GM19397 (cell line): ENCODE data around the gene VPS33A.
"Not testable (repeated sequence)": the region's sequence is repeated elsewhere in the genome, so short reads cannot be mapped to it uniquely, and the experiment has no call there.

Experiments
- ATAC-seq: cut with Tn5 transposase; IDR thresholded peaks from one replicate; pipeline ENCODE4 v1.9.1; 2021; ENCODE audit warnings: mild to moderate bottlenecking, moderate library complexity; ENCODE audit not compliant: unreplicated experiment

VPS33A gene

DNA sequence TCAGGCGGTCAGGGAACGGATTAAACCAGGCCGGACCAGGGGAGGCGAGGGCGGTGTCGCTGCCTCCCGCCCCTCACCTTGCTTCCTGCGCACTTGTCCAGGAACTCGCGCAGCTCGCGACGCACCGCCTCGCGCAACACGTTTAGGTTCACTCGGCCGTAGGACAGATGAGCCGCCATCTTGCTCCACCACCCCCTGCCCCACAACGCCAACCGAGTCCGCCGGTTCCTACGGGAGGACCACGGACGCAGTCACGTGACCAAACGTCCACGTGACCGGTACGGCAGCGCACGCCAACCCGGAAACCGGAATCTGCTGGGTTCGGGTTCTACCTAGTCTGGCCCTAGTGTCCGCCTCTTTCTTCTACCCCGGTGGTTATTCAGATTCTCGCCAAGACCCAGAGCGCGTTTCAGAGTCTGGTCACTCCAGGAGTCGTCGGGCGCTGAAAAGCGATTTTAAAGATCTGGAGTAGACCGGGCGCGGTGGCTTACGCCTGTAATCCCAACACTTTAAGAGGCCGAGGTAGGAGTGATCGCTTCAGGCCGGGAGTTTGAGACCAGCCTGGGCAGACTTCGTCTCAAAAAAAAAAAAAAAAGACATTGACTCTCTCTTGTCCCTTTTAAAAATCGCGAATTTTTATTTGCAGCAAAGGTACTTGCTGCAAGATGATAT, at the start of gene VPS33A:
TSS of gene VPS33A (minus strand) at position 265 of the 672 bp plus-strand sequence. CDS start at position 179, 86 bp downstream.
- ATAC-seq: peak; percentile 95

DNA sequence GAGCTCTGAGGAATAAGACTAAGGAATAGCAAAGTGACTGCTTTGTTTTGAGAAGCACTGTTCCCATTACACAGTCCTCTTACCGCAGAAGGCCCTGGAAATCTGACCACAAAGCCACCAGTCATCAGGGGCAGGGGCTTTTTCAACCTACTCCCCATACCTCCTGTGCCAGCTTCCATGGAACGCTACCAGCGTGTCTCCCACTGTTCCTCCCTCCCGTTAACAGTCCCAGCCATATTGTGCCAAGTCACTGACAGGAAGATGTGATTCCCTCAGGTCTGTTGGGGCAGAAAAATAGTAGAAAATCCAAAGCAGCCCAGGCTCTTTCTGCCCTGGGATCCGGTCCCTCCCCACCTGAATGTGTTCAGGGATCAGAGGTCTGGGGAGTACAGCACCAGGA, 46.6 kb upstream of the VPS33A start:
- no peak for ATAC-seq

DNA sequence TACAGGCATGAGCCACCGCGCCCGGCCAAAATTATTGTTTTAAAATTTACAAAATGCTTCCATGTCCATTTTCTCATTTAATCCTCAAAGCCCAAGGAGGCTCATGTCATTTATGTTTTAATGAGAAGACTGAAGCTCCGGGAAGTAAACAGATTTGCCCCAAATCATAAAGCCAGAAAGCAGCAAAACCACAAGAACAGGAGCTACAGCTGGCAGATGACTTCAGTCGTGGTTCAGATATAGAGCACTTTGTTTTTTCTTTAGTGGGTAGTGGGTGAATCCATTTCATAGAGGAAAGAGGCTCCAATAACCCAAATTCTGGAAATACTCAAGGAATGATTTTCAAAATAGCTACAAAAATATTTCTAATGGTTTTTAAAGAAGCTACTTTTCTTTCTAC, 45.4 kb upstream of the VPS33A start:
- no peak for ATAC-seq

DNA sequence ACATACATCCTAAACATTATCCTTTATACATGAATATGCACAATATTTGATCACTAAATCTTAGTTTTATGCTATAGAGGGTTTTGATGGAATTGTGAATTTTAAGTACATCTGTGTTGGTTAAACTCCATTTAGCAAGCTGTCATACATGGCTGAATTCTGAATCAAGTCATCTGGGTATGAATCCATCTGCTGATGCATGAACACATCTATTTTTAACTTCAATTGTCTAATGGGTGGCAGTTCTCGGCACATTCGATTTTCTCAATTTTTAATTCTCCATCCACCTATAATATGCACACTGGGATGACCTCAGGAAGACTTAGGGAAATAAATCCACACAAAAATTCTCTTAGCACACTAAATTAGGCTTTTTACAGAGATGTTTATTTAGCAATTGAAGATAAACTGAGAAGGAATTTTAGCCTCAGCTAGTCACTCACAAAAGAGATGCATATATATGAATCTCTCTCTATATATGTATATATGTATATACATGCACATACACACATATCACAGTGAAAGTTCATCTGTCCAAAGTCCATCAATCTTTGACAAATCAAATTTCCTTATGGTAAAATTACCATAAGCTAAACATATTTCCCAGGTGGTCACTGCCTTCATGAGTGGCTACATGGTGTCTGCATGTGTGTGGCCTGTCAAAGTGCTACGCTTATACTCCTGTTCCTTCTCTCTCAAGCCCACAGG, 44.5 kb upstream of the VPS33A start:
- ATAC-seq: no peak

DNA sequence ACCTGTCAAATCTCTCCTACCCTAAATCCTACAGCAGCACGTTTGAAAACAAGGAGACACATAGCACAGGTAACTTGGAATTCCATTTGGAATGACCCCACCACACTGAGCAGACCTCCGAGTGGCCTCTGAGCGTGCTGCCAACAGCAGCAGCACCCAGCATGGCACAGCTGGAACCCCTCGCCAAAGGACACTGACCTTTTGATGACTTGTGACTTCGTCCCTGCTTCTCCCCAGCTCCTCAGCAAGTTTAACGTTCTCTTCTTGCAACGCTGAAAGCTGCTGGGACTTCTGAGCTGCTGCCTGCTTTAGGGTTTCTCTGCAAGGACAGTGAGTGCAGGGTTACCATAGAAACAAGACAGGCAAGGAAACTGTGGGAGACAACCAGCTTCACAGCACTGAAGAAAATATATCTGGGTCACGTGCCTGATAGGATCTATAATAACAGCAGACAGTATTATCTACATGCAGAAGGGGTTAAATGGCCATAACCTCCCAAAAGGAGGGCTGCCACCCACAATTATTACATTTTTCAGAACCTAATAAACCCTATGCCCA, 43.3 kb upstream of the VPS33A start:
- ATAC-seq: no peak

DNA sequence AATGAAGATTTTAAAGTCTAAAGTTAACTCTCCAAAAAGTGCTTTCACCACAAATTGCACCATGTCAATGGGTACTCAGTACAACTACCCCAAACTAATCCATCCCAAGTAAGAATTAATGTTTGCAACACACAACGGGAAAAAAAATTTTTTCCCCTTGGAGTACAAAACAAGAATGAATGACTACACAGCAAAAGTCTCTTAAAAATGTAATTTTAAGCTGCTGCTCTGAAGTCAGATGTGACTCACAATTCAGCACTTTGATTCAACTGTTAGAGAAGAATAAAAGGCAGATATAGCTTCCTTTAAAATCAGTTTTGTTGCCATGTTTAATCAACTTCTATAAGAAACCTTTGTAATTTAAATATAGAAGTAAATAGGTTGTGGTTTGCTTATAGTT, 42.5 kb upstream of the VPS33A start:
- ATAC-seq: no peak

DNA sequence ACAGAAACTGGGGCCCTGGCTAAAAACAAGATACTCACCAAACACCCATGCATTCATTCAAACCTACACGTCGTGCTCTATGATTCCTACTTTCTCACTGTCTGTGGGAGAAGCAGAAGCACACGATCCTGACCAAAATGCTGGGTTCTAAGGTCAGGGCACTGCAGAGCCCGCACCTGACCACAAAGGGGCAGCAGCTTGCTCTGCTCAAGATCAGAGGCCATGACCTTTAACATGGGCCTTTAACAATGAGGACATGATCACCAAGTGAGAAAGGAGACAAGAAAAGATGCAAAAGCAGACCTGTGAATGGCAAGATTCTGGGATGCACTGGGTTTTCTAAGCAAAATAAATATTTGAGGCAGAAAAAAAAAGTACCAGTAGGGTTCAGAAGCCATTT, 40.1 kb upstream of the VPS33A start:
- ATAC-seq: no peak

DNA sequence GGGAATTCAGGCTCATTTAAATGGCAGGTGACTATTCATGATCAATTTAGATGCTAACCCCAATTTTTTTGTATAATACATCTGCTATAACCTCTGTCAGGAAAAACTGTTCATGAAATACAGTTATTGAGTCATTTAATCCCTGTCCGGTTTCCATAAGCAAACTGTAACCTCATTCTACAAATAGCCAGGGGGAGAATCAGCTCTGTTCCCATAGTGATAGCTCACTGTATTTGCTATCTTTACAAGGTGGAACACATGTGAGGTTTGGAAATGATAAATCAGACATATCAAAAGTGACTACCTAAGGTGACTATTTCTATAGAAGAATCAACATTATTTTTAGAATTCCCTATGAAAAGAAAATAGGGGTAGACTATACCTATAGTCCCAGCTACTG, 38.6 kb upstream of the VPS33A start:
- ATAC-seq: no peak

DNA sequence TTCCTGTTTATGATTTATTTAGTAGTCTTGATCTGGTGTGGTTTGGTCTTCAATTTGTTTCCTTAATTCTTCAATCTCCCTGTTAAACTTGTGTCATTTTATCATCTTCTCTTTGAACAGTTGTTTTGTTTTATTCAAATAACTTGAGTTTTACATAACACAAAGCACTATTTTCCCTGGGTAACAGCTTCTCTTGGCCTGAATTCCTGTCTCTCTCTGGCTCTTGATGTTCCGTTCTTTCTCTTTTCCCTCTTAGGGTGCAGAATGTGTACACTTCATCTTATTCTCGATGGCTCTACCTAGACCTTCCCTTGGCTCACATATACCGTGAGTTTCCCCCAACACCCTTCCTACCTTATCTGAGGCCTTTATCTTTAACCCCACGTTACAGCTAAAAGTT, 36.8 kb upstream of the VPS33A start:
- ATAC-seq: no peak

DNA sequence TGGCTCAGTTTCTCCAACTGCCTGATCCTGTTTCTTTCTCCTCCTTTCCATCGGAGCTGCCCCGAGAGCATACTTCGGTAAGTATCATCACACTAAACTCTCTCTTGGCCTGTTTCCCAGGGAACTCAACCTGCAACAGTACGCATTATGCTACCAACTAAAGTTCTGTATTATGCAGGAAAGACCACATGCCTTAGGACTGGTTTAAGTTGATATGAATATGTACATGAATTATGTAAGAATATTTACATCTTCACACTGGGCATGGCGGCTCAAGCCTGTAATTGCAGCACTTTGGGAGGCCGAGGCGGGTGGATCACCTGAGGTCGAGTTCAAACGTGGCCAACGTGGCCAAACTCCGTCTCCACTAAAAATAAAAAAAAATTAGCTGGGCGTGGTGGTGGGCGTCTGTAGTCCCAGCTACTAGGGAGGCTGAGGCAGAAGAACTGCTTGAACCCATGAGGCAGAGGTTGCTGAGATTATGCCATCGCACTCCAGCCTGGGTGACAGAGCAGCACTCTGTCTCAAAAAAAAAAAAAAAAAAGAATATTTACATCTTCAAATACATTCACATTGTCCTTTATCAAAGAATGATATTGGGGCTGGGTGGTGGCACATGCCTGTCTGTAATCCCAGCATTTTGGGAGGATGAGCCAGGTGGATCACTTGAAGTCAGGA, 31.9 kb upstream of the VPS33A start:
- no peak for ATAC-seq

DNA sequence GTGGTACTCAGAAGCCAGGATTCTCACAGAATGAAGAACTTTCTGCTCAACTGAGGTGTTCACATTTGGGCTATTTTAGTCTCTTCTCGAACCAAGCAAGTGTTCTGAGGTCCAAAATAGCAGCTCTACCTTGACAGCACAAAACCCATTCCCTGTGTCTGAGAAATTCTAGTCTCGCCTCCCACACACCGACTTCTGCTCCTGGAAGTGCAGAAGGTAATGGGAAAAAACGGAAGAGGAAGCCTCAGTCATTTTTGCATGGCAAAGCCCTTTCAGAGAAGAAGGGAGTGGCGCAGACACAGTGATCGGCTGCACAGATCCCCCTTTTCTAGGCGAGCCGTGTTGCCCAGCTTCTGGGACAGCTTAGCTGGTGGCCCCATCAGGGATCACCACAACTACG, 31.2 kb upstream of the VPS33A start:
- no peak for ATAC-seq

DNA sequence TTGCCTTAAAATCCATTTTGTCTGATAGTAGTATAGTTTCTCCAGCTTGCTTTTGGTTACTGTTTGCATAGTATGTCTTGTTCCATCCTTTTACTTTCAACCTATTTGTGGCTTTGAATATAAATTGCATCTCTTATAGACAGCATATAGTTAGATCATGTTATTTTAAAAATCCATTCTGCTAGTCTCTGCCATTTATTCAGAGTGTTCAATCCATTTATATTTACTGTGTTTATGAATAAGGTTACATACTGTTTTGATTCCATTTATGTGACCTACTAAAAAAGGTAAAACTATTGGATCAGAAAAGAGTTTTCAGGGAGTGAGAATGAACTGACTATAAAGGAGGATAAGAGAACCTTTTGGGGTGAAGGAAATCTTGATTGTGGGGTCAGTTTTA, 29.6 kb upstream of the VPS33A start:
- no peak for ATAC-seq

DNA sequence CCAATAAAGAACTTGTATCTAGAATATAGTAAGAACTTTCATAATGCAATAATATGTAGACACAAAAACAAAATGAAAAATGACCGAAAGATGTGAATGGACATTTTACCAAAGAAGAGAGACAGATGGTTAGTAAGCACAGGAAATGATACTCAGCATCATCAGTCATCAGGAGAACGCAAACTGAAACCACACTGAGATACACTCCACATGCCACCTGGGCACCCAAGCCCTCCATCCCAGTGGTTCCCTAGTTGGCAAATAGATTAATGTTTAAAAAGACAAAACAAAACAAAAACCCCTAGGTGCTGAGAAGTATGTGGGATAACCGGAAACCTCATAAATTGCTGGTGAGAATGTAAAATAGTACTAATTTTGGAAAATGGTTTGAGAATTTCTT, 26.8 kb upstream of the VPS33A start:
- ATAC-seq: no peak

DNA sequence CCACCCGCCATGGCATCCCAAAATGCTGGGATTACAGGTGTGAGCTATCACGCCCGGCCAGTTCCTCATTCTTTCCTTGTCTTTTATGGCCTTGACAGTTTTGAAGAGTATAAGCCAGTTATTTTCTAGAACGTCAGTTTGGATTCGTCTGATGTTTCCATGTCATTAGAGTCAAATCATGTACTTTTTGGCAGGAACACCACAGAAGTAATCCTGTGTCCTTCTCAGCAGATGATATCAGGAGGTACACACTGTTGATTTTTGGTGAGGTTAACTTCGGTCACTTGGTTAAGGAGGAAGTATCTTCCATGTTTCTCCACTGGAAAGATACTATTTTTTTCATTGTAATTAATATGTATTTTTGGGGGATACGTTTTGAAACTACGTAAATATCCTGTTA, 25.1 kb upstream of the VPS33A start:
- no peak for ATAC-seq

DNA sequence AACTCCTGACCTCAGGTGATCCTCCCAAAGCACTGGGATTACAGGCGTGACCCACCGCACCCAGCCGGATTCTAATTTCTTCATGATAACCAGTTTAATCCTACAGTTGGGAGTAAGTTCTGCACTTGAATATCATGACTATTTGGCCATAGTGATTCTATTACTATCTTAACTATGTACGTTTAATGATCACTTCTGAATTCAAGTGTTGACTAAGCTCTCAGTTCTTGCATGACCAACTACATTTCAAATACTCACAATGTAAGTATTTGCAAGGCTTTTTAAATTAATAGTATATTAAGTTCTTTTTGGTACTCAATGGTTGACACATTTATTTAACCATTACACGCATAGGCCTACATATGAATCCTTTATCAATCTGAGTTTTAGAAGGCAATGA, 17.4 kb upstream of the VPS33A start:
- no peak for ATAC-seq

DNA sequence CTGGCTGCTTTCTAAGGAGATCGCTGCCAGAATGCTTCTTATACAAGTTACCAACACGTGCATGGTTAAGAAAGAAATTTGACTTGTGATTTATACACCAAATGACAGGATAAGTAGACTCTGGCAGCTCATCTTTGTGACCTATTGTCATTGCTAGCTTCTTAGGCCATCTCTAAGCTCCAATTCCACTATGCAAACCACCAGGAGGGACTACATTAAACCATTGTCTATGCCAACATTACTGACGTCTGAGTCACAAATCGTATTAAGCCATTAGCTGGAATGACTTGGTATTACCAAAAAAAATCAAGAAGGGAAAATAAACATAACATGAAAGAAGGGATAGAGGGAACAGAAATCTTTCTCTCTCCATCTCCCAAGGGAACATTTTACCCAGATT, 15.8 kb upstream of the VPS33A start:
- ATAC-seq: no peak

DNA sequence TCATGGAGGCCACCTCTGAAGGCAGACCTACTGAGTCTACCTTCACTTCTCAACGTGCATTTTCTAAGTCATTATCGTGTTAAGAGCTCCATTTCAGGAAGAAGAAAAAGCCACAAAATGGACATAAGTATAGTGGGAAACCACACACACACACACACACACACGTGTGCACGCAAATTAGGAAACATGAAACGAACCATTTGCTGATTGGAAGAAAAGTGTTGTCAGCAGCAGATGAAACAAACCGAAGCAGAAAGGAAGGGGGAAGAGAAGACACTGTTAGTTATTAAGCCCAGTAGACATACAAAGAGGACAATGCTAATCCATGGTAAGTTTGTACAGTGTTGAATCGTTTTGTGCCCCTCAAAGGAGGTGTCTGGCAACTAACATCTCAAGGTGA, 9.9 kb upstream of the VPS33A start:
- ATAC-seq: no peak

DNA sequence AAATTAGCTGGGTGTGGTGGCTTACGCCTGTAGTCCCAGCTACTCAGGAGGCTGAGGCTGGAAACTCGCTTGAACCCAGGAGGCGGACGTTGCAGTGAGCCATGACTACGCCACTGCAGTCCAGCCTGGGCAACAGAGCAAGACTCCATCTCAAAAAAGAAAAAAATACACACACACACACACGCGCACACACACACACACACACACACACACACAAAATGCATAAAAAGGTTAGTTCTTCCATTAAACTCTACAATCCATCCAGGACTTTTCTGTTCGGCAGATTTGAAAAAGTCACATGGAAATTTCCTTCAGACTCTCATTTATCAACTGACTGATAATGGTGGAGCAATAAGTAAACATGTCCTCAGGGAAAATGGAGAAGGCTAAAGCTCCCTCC, 9.2 kb upstream of the VPS33A start:
- ATAC-seq: no peak

DNA sequence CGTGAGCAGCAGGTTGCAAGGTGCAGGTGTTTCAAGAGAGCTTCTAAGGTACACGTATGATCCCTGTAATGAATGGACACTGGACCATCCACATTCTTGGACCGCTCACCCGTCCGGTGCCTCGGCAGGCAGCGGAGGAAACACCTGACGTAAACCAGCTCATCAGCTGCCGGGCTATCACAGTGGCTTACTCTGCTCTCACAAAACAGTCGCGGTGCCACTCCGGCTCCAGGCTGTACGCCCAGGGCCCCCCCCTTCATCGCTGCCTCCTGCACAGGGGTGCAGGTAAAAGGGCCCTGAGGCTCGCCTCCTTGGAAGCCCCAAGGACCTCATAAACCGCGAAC, 436 bp downstream of the VPS33A start:
- peak; percentile 40 for ATAC-seq

DNA sequence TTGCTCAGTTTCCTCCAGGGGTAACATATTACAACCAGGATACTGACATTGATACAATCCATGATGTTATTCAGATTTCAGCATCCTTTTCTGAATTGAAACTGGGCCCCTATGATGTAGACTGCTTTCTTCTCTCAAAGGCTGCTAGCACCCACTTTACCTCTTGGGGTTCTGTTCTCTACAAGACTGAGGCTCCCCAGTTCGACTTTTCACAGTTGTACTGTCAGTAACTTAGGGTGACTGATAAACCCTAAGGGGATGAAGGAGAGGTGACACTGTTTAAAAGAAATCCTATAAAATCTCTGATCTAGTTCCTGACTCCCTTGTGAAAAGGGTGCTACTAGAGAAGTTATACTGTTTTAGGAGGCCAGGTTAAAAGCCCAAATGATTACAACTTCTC, 818 bp downstream of the VPS33A start:
- ATAC-seq: no peak

DNA sequence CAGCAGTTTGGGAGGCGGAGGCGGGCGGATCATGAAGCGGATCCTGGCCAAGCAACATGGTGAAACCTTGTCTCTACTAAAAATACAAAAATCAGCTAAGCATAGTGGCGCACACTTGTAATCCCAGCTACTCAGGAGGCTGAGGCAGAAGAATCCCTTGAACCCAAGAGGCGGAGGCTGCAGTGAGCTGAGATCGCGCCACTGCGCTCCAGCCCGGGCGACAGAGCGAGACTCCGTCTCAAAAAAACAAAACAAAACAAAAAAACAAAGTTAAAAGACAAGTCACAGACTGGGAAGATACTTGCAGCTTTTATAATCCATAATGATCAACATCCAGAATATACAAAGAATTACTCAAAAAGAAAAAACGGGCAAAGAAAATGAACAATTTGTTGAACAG, 5.6 kb downstream of the VPS33A start:
- not testable (repeated sequence) for ATAC-seq

DNA sequence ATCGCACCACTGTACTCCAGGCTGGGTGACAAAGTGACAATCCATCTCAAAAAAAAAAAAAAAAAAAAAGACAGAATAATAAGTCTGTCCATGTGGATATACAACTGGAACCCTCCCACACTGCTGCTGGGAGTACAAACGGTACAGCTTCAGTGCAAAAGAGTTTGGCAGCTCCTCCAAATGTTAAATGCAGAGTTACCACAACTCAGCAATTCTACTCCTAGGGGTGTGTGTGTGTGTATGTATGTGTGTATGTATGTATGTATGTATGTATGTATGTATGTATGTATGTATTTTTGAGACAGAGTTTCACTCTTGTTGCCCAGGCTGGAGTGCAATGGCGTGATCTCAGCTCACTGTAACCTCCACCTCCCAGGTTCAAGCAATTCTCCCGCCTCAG, 7.4 kb downstream of the VPS33A start:
- ATAC-seq: not testable (repeated sequence)
